T-helper 2 cell treated with Interferon-gamma antibody and Interleukin-4, amounts not matched to agents 5 μg/mL and 100 μg/mL, for 36 hours (primary cell): Measurements from ENCODE around the gene MCF2L.
"Not testable (repeated sequence)": the region's sequence is repeated elsewhere in the genome, so short reads cannot be mapped to it uniquely, and the experiment has no call there.

ENCODE experiments used
- DNase-seq: peaks from one replicate; pipeline ENCODE4 v3.0.0; 2021; ENCODE audit warnings: low spot score
- H3K27ac Mint-ChIP-seq: one replicate; pipeline ENCODE4 v1.8.0; 2021; ENCODE audit warnings: mild to moderate bottlenecking, mixed read lengths
- H3K27me3 Mint-ChIP-seq: one replicate; pipeline ENCODE4 v1.8.0; 2021; ENCODE audit warnings: low read depth, mixed read lengths
- H3K36me3 Mint-ChIP-seq: one replicate; pipeline ENCODE4 v1.8.0; 2021; ENCODE audit warnings: low read depth, mixed read lengths
- H3K4me1 Mint-ChIP-seq: one replicate; pipeline ENCODE4 v1.8.0; 2021; ENCODE audit warnings: low read depth, mixed read lengths
- H3K4me3 Mint-ChIP-seq: one replicate; pipeline ENCODE4 v1.8.0; 2022; ENCODE audit warnings: mild to moderate bottlenecking, moderate library complexity, mixed read lengths
- H3K9me3 Mint-ChIP-seq: one replicate; pipeline ENCODE4 v1.8.0; 2021; ENCODE audit warnings: mixed read lengths

Gene MCF2L

DNA sequence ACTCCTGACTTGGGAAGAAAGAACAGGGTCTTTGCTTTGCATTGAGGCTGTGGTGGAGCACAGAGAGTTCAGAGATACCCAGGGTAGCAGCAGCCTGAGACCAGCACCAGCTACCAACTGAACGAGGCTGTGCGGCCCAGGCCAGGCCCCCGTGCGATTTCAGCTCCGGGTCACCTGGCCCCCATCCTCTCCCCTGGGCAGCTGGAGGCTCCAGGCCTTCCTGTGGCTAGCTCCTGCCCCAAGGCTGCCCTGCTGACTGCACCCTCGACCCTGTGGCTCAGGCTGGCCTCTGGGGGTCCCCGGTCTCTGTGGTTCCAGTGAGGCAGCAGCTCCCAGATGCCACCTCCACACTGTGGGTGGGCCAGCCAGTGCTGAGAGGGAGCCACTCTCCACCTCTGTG, 52.8 kb downstream of the MCF2L start:
- Mint-ChIP-seq H3K4me3 (no peak overlapping the region), H3K27me3 (no peaks in the 10 kb centered on the region), H3K27ac (no peak overlapping the region), H3K4me1 (no peaks in the 10 kb centered on the region), H3K9me3 (no peaks in the 10 kb centered on the region), H3K36me3 (no peaks in the 10 kb centered on the region)
- no peak for DNase-seq

DNA sequence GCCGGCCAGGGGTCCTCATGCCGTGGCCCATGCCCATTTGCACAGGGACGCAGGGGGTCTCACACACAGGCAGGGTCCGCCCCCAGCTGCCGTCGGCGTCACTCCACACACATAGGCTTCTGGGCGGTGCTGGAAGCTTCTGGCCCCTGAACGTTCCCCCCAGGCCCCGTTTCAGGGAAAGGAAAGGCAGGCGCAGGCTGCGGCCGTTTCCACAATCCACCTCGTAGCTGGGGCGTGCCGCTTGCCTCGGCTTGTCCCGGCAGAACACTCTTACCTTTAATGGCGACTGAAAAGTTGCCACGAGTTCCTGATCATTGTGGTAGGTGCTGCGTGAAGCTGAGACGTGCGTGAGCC, 53.4 kb downstream of the MCF2L start:
- no peak overlapping the region for H3K27ac Mint-ChIP-seq
- H3K4me3 Mint-ChIP-seq: no peak overlapping the region
- DNase-seq: no peak
- H3K27me3 Mint-ChIP-seq: no peaks in the 10 kb centered on the region
- H3K36me3 Mint-ChIP-seq: no peaks in the 10 kb centered on the region
- H3K9me3 Mint-ChIP-seq: no peaks in the 10 kb centered on the region
- no peaks in the 10 kb centered on the region for H3K4me1 Mint-ChIP-seq

DNA sequence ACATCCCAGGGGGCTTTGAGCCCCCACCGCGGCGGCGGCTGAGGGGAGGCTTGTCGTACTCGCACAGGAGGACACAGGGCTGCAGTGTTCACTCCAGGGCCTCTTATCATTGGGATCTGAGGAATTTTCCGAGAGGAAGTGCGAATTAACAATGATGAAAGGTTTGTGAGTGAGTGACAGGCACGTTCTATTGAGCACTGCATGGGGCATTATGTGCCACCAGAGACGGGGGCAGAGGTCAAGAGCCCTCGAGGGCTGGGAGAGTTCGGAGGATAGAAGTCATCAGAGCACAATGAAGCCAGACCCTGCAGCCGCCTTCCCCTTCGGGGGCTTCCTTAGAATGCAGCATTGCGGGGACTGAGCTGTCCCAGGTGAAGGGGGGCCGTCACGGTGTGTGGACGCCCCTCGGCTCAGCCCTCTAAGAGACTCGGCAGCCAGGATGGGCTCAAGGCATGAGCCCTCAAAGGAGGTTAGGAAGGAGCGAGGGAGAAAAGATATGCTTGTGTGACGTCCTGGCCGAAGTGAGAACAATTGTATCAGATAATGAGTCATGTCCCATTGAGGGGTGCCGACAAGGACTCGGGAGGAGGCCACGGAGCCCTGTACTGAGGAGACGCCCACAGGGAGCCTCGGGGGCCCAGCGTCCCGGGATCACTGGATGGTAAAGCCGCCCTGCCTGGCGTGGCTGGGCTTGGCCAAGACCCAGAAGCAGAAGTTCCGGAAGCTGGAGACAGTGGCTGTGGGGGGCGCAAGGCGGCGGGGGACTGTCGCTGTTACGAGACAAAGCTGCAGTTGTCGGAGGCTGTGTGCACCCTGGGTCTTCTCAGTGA, 53.9 kb downstream of the MCF2L start:
- H3K9me3 Mint-ChIP-seq: no peaks in the 10 kb centered on the region
- H3K27me3 Mint-ChIP-seq: no peaks in the 10 kb centered on the region
- no peak overlapping the region for H3K4me3 Mint-ChIP-seq
- no peaks in the 10 kb centered on the region for H3K36me3 Mint-ChIP-seq
- no peak overlapping the region for H3K27ac Mint-ChIP-seq
- no peak for DNase-seq
- no peaks in the 10 kb centered on the region for H3K4me1 Mint-ChIP-seq

DNA sequence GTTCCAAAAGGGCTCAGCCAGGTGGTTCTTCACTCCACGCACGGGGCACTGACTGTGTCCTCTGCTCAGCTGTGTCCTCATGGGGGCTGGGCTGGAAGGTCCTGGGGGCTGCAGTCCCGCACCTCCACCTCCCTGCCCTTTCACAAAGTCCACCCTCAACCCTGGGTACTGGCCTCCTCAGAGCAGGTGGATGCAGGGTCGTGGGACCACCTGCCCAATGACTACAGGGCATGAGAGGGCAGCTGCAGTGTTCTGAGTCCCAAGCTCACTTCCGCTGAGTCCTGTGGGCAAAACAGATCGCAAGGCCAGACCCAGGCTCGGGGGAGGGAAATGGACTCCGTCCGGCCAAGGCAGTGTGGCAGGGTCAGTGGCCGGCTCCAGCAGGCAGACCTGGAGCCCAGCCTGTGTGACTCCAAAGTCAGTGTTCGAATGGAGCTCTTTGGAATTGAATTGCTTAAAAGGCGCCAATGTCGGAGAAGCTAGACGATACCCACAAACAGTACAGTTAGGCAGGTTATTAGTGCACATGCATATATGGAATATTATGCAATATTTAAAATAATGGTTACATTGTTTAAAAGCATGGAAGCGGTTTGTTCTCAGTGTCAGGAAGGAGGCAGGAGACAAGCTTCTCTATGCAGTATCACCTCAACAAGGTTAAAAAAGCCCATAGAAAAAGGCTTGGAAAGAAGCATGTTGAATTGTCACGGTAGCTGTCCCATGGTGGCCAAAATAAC, 54.8 kb downstream of the MCF2L start:
- no peak overlapping the region for H3K4me3 Mint-ChIP-seq
- H3K36me3 Mint-ChIP-seq: no peaks in the 10 kb centered on the region

DNA sequence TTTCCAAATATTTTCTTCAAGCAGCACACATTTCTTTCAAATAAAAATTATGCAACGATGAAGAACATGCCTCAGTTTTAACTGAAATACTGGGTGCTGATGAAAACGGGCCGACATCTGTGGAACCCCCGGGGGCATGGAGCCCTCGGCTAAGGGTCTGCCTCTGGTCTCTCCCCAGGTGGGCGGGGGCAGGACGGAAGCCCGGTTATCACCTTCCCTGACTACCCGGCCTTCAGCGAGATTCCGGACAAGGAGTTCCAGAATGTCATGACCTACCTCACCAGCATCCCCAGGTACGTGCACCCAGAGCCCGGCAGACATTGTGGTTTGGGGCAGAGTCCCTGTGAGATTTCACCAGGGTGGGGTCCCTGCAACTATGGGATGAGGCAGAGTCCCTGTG, 55.5 kb downstream of the MCF2L start:
- no peaks in the 10 kb centered on the region for H3K4me1 Mint-ChIP-seq
- H3K36me3 Mint-ChIP-seq: no peaks in the 10 kb centered on the region
- no peaks in the 10 kb centered on the region for H3K27me3 Mint-ChIP-seq
- no peak overlapping the region for H3K4me3 Mint-ChIP-seq
- DNase-seq: no peak
- no peaks in the 10 kb centered on the region for H3K9me3 Mint-ChIP-seq
- no peak overlapping the region for H3K27ac Mint-ChIP-seq

More for the DNA sequence above, 54.8 kb downstream of the MCF2L start:
- Mint-ChIP-seq H3K27ac (no peak overlapping the region), H3K9me3 (no peaks in the 10 kb centered on the region), H3K4me1 (no peaks in the 10 kb centered on the region), H3K27me3 (no peaks in the 10 kb centered on the region)
- no peak for DNase-seq

DNA sequence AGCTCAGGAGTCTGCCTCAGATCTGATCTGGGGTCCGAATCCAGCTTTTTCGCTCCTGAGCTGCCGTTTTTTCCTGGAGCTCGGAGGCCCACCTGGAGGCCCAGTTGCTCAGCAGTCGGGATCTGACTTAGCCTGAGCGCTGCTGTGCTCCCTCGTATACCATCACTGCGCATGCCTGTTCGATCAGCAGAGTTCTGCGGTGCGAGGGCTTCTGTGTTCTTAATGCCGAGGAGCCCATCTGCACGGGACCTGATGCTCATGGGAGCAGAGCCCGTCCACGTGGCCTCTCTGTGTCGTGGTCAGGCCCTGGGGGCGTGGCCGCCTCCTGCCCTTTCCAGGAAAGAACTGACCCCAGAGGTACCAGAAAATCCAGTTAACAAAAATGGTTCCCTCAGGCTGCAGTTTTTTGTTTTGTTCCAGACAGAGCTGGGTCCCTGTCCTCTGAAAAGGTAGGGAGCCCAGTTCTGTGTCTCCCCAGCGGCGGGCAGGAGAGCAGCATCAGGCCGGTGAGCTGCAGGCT, 57.4 kb downstream of the MCF2L start:
- no peaks in the 10 kb centered on the region for H3K36me3 Mint-ChIP-seq
- DNase-seq: no peak
- no peaks in the 10 kb centered on the region for H3K4me1 Mint-ChIP-seq
- H3K9me3 Mint-ChIP-seq: no peaks in the 10 kb centered on the region
- H3K4me3 Mint-ChIP-seq: no peak overlapping the region
- no peaks in the 10 kb centered on the region for H3K27me3 Mint-ChIP-seq
- H3K27ac Mint-ChIP-seq: no peak overlapping the region

GRCh38 chr13:113027095-113027494, 58.1 kb downstream of the MCF2L start:
- Mint-ChIP-seq H3K27me3 (no peaks in the 10 kb centered on the region), H3K27ac (no peak overlapping the region), H3K36me3 (no peaks in the 10 kb centered on the region), H3K4me3 (no peak overlapping the region), H3K4me1 (no peaks in the 10 kb centered on the region), H3K9me3 (no peaks in the 10 kb centered on the region)
- DNase-seq: no peak

- H3K27ac Mint-ChIP-seq: no peak overlapping the region
- no peaks in the 10 kb centered on the region for H3K27me3 Mint-ChIP-seq
- no peak overlapping the region for H3K4me3 Mint-ChIP-seq
- H3K9me3 Mint-ChIP-seq: no peaks in the 10 kb centered on the region
- no peak for DNase-seq
- H3K36me3 Mint-ChIP-seq: no peaks in the 10 kb centered on the region
- no peaks in the 10 kb centered on the region for H3K4me1 Mint-ChIP-seq
Measured at GRCh38 chr13:113027566-113027965, 58.6 kb downstream of the MCF2L start.

GRCh38 chr13:113028336-113029060, 59.5 kb downstream of the MCF2L start:
- H3K4me1 Mint-ChIP-seq: no peaks in the 10 kb centered on the region
- no peak overlapping the region for H3K27ac Mint-ChIP-seq
- H3K4me3 Mint-ChIP-seq: no peak overlapping the region
- H3K9me3 Mint-ChIP-seq: no peaks in the 10 kb centered on the region
- DNase-seq: no peak
- H3K27me3 Mint-ChIP-seq: no peaks in the 10 kb centered on the region
- no peaks in the 10 kb centered on the region for H3K36me3 Mint-ChIP-seq

DNA sequence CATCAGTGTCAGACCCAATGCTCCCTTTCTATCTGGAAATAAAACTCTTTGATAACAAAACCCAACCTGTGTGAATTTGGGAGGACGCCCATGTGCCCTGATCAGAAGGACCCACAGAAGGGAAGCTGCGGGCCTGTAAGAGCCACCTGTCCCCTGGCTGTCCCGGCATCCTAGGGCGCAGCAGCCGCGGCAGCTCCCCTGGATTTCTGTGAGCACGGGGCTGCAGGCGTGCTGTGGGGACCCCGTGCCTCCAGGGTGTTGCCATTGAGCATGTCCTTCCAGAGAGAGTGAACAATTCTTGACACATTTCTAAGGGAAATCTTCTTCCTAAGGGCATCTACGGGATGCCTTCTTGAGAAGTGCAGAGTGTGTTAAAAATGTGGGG, 60.0 kb downstream of the MCF2L start:
- H3K36me3 Mint-ChIP-seq: no peaks in the 10 kb centered on the region
- no peak overlapping the region for H3K4me3 Mint-ChIP-seq
- no peak for DNase-seq
- no peaks in the 10 kb centered on the region for H3K9me3 Mint-ChIP-seq
- no peaks in the 10 kb centered on the region for H3K27me3 Mint-ChIP-seq
- H3K27ac Mint-ChIP-seq: no peak overlapping the region
- no peaks in the 10 kb centered on the region for H3K4me1 Mint-ChIP-seq

GRCh38 chr13:113029487-113030258, 60.7 kb downstream of the MCF2L start:
- H3K27ac Mint-ChIP-seq: no peak overlapping the region
- H3K4me3 Mint-ChIP-seq: no peak overlapping the region
- peak; percentile 11 for DNase-seq
- H3K9me3 Mint-ChIP-seq: no peaks in the 10 kb centered on the region
- H3K27me3 Mint-ChIP-seq: no peaks in the 10 kb centered on the region
- H3K4me1 Mint-ChIP-seq: no peaks in the 10 kb centered on the region
- no peaks in the 10 kb centered on the region for H3K36me3 Mint-ChIP-seq

- not testable (repeated sequence) for H3K27me3 Mint-ChIP-seq, DNase-seq, H3K27ac Mint-ChIP-seq, H3K4me1 Mint-ChIP-seq, H3K9me3 Mint-ChIP-seq, H3K36me3 Mint-ChIP-seq, H3K4me3 Mint-ChIP-seq
Measured at GRCh38 chr13:113030259-113030640, 61.2 kb downstream of the MCF2L start.

- no peaks in the 10 kb centered on the region for H3K9me3 Mint-ChIP-seq
- no peaks in the 10 kb centered on the region for H3K27me3 Mint-ChIP-seq
- DNase-seq: no peak
- H3K36me3 Mint-ChIP-seq: no peaks in the 10 kb centered on the region
- H3K27ac Mint-ChIP-seq: no peak overlapping the region
- no peaks in the 10 kb centered on the region for H3K4me1 Mint-ChIP-seq
- H3K4me3 Mint-ChIP-seq: no peak overlapping the region
Measured at GRCh38 chr13:113031465-113031864, 62.5 kb downstream of the MCF2L start.
